HG03280 (cell line): ENCODE data around the gene FCGR3B.
"Not testable (repeated sequence)": the region's sequence is repeated elsewhere in the genome, so short reads cannot be mapped to it uniquely, and the experiment has no call there.

ENCODE experiments used
- ATAC-seq: cut with Tn5 transposase; IDR thresholded peaks from one replicate; pipeline ENCODE4 v1.9.1; 2021; ENCODE audit warnings: mild to moderate bottlenecking, moderate library complexity; ENCODE audit not compliant: unreplicated experiment

Gene FCGR3B

DNA sequence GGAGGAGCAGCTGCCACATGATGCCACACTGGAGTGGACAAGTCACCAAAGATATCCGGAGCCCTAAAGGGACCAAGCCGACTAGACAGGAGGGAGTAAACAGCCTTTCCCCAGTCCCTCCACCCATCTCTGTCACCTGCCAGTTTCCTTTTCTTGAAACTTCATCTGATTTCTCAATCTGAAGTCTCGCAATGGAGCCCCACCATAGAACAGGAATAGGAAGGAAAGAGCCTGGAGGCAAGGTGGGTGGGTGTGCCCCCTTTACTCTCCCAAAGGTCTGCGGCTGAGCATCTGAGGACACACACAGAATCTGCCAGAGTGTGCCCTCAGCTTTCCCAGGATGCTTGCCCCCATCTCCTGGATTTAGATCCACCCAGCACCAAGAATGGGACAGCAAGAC, at the start of gene FCGR3B:
Gene FCGR3B, minus strand, starts transcription at position 101 of the 400 bp plus-strand sequence. Its CDS starts 82 bp downstream, at position 19.
- ATAC-seq, result no peak

DNA sequence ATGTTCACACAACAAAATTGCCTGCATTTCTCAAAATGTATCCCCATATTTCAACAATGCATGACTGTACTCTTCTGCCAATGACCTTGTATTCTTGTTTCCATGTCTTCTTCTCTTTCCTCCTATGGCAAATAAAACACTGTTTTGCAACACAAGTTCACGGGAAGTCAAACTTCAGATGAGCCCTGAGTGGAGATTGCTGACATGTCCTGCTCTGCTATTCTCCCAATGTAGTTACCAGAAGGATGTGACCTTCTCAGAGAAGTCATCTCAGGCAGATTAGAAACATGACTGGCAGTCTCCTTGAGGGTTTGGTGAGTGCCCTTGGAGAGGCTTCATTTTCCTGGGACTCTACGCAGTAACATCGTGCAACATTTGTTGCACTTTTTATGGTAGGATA, 47.5 kb upstream of the FCGR3B start:
- ATAC-seq, result no peak

DNA sequence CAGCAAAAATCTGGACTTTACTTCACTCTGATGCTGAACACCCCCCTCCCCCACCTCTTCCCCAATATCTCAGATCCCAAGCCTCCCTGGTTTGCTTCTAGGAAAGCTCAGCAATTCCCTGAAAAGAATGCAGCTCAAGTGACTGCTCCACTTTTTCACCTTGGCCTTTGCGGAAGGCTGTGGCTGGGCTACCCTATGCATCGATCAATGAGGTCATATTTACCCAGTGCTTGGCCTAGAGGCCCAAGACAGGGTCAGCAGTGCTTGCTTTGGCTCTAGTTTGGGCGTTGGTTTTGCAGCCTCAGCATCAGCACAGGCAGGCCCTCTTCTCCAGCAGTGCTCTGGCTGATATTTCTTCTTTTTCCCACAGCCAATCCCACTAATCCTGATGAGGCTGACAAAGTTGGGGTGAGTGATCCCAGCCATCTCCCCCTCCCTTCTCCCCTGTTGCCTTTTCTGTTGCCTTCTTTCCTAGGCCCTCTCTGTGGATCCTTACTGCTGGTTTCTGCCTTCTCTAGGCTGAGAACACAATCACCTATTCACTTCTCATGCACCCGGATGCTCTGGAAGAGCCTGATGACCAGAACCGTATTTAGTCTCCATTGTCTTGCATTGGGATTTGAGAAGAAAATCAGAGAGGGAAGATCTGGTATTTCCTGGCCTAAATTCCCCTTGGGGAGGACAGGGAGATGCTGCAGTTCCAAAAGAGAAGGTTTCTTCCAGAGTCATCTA, 46.1 kb upstream of the FCGR3B start:
- ATAC-seq, result no peak

DNA sequence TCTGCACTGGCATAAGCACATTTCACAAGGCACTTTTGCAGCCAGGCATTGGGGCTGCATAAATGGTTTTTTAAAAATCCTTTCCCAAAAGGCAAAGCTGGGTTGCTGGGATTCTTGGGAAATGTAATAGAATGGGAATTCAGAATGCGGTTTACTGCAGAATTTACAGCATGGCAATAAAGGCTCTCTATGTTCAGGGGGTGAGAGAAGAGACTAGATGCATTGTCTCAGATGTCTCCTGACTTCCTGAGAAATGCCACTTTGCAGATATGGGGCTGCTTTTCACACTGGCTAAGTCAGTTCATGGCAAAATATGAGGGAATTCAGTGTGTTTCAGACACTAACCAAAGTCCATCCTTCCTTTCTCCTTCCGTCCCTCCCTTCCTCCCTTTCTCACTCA, 45.5 kb upstream of the FCGR3B start:
- ATAC-seq, result no peak

DNA sequence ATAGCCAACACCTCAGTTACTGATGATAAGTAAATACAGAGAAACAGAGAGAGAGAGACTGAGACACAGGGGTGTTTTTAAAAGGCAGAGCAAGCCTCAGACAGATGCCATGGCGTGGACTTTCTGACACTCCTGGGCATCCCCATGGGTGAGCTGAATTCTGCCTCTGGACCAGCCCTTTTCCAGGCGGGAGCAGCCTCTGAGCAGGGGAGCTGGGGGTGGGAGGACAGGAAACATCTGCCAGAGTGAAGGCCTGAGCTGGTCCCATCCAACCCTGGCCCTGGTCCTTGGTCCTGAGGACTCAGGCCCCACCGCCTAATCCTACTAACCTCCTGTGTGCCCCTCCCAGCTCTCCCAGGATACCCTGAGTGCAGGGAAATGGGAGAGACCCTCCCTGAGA, 43.9 kb upstream of the FCGR3B start:
- ATAC-seq, result not testable (repeated sequence)

DNA sequence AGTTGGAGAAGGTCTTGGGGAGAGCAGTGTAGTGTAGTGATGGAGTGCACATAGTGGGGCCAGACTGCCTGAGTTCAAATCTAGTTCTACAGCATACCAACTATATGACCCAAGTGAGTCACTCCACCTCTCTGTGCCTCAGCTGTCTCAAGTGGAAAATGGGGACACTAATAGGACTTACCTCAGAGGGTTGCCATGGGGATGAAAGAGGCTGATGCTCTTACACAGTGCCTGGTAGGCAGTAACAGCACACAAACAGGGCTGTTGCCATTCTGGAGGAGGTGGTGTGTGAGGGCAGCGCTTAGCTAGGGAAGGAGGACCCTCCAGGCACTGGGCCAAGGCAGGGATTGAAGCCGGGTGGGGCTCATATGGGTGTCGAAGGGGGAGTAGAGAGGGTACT, 43.5 kb upstream of the FCGR3B start:
- not testable (repeated sequence) for ATAC-seq

DNA sequence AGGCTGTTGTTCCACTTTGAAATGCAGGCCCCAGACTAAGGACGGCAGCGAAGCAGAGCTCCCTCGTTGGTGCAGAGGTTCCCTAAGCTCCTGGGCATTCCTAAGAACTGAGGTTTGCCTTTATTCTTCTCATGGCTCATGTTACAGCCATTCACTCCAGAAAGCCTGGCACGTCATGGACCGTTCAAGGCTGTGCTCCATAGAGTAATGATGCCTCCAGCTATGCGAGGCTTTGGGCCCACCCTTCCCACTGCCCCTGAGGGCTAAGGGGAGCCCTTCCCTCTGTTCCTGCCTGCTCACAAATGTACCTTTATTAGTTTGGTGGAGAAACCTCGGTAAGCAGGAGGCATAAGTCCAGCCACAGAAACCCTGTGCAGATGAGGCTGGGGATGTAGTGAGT, 42.5 kb upstream of the FCGR3B start:
- not testable (repeated sequence) for ATAC-seq

DNA sequence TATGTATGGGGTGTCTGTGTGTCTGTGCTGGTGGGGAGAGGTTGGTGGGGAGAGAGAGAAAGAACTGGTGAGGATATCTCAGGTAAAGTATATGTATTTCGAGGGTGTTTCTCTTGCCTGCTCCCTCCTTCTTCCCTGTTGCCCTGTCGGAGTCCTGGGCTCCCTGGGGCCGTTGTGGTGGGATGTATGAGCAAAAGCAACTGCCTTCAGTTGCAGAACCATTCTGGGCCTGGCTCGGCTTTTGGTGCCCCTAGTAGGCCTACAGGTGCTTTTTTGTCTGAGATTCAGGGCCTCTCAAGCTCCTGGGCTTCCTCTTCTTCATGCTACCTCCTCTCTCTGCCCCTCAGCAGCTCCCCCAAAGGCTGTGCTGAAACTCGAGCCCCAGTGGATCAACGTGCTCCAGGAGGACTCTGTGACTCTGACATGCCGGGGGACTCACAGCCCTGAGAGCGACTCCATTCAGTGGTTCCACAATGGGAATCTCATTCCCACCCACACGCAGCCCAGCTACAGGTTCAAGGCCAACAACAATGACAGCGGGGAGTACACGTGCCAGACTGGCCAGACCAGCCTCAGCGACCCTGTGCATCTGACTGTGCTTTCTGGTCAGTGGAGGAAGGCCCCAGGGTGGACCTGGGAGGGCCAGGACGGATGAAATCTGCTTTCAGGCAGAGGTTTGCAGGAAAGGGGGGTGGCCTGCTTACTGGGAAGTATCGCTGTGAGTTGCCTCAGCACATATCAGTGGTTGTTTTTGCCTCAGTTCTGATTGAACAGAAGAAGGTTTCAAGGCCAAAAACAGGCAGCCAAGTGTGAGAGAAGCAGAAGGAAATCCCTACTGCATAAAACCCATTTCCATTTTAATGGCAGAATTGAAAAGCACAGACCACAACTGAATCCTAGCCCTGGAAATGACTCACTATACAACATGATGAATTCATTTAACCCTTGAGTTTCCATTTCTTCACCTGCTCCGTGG, 40.4 kb upstream of the FCGR3B start:
- ATAC-seq, result not testable (repeated sequence)

DNA sequence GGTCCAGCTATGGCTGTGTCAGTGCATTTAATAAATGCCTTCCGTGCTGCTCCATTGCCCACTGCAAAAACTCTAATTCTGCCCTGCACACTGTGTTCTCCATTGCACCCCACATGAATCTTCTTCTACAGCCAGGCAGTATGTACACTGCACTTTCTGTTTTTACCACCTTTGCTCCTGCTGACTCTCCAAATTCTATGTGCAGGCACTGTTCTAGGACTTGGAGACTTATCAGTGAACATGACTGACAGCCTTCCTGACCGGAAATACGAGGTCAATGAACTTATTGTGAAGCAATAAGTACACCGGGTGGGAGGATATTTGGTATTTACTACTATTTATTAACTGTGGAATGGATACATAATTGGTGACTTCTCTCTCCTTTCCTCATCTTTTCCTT, 33.7 kb upstream of the FCGR3B start:
- not testable (repeated sequence) for ATAC-seq

DNA sequence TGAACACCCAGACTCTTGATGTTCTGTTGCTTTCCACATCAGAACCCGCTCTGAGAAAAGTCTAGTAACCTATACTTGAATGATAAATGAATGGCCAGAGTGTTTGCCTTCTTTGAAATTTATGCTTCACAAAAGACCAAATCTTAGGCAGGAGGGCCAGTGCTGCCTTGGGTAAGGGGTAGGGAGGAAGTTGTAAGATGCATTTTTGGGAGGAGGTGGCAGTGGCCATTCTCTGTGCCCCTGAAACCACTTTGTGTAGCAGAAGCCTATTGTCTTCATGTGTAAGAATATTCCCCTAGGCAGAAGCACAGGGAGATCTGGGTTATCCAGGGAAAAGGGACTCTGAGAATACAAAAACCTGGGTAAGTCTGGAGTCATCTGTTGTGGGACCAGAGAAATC, 32.6 kb upstream of the FCGR3B start:
- not testable (repeated sequence) for ATAC-seq

DNA sequence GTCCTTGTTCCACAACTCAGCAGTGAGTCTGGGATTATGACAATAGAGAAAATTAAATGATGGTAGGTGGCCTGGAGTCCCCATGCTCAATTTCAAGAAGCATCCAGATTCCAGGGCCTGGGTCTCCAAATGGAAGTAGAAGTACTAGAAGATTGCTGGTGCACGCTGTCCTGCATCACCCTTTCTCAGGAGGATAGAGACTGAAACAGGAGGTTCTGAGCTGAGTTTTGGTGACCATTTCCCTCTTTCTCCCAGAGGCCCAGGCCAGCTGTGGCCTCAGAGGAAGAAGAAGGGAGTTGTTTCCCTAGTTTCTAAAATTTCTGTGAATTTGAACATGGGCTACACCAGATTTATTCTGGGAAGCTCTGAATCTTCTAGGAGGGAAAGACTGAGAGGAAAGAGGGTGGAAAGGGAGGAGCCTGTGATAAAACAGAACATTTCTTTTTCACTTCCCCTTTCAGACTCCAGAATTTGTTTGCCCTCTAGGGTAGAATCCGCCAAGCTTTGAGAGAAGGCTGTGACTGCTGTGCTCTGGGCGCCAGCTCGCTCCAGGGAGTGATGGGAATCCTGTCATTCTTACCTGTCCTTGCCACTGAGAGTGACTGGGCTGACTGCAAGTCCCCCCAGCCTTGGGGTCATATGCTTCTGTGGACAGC, 31.8 kb upstream of the FCGR3B start, which contains the start of gene FCGR2B:
Gene FCGR2B, plus strand, starts transcription at position 460 of the 656 bp plus-strand sequence. Its CDS starts 99 bp downstream, at position 559.
- peak; percentile 81 for ATAC-seq

DNA sequence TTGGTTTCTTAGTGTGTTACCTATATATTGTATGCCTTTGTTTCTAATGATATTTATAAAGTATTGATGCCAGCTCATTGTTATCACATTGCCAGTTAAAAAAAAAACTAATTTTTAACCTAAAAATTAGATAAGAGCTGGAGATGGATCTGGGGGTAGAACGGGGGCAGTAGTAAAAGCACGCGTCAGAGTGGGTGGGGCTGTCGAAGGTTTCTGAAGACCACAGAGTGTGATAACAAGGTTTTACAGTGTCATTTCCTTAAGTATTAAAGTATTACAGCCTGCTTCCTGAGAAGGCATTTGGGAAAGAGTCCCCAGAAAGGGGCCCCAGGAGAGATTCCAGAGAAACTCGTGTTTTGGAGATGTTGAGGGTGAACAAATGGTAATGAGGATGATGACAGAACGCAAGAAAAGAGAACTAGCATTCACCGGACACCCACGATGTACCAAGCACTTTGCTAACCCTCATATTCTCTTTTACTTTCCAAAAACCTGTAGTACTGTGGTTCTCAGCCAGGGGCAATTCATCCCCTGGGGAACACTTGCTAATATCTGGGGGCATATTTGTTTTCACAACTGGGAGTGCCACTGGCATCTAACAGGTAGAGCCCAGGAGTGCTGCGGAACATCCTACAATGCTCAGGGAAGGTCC, 30.8 kb upstream of the FCGR3B start:
- not testable (repeated sequence) for ATAC-seq

DNA sequence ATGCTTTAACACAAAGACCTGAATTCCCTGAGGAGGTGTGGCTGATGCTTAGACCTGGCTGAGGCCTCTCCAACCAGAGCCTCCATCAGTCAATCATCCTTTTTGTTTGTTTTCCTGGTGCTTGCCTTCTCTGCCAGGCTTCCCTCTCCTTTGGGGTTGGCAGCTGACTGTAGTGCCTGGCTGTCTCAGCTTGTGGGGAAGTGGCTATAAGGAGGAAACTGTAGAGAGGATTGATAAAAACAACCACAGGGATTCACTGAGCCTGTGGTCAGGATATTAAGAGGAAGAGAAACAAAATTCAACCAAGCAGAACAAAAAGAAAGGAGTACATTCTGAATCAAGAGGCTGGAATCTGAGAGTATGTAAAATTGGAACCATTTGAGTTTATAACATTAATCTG, 27.5 kb upstream of the FCGR3B start:
- ATAC-seq, result not testable (repeated sequence)

DNA sequence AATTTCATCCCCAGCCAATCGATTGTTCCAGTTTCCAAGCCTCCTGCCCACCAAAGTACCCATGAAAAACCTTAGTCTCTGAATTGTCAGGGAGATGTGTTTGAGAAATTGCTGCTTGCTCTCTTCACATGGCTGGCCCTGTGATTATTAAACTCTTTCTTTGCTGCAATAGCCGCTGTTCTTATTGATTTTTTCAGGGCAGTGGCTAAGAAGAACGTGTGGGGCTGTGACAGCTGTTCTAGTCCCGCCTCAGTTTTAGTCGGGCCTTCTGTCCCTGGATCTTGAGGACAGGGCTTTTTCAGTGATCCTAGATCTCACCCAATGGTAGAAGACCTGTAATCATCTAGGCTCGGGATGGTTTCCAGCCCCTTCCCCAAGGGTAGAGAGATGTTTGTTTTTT, 23.0 kb upstream of the FCGR3B start:
- not testable (repeated sequence) for ATAC-seq

DNA sequence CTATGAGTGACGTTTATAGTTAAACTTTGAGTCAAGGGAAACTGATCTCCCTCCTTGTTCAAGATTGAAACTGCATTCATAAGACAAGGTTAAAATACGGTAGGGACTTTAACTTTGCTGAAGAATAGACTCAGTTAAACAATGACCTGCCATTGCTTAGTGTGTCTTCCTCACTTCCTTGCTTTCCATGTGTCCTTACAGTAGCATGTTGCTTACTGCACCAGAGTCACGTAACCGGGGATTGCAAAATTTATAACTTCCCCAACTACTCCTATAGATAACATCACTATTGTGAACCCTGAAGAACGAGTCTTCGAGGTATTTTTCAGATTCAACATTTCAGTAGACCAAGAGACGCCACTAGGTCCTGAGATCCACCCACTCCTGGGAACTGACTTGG, 22.6 kb upstream of the FCGR3B start:
- not testable (repeated sequence) for ATAC-seq

DNA sequence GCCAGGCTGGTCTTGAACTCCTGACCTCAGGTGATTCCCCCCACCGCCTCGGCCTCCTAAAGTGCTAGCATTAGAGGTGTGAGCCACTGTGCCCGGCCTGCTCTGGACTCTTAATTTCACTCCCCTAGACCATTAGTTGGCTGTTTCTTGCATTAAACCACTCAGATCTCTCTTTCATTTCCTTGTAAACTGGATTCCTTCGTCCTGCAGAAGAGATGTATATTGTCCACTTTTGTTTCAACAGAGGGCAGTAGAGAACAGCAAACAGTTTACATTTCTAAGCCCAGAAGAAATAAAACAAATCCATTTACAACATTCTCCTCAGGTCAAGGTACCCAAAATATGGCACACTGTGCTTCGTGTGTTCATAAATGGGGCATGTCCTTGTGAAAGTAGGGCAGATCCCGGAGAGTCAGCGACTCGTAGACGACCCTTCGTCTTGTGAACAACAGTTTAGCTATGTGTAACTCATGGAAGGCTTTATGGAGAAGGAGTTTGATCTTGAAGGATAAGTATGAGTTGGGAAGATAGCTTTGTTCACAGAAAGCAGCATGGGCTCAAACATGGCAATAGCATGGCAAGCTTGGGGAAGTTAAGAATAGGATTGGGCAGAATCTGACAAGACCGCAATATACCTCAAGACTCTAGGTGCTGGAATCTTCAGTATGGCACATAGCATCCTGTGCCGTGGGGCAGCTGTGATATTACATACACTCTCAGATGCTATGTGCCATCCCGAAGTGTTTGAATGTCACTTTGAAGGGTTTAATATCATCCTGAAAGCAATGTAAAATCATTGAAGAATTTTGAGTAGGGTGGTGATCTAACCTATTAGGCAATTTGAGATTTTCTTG, 16.8 kb upstream of the FCGR3B start:
- not testable (repeated sequence) for ATAC-seq

DNA sequence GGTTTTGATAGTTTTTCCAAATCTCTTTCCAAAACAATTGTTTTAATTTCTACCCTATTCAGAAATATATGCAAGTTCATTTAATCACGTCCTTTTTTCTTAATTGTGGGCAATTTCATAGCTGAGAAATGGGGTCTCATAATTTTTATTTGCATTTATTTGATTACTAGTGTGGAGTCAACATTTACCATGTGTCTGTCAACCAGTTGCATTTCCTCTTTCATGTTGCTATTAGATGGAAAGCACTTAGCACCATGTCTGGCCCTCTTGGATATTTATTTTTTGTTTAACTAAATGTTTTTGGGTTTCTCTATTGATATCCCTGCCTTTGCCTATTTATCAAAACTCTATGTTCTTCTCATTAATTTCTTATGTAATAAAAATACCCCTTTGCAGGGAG, 13.9 kb upstream of the FCGR3B start:
- ATAC-seq, result not testable (repeated sequence)

DNA sequence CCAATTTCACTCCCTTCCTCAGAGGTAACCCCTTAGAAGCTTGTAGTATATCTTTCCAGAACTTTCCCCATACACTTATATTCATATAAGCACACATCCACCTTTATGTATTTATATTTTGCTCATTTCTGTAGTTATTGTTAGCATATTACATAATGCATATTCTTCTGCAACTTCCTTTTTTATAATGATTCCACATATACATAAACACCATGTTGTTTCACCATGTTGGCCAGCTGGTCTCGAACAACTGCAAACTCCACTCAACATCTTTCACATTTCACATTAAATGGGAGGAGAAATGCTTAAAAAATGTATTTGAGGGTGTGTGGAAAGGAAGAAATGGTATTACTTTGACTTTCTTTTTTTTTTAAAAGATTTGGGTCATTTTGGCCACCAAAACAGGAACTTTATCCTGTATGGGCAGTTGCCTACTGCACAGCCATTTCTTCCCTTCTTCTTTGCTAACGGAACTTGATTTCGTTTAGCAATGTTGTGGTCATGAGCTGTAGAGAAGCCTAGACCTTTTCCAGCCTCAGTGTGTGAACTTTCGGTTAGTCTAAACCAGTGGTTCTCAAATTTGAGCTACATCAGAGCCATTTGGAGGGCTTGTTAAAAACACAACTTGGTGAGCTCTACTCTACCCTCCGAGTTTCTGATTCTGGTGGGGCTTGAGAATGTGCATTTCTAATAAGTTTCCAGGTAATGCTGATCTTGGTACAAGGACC, 12.7 kb upstream of the FCGR3B start:
- ATAC-seq, result not testable (repeated sequence)

DNA sequence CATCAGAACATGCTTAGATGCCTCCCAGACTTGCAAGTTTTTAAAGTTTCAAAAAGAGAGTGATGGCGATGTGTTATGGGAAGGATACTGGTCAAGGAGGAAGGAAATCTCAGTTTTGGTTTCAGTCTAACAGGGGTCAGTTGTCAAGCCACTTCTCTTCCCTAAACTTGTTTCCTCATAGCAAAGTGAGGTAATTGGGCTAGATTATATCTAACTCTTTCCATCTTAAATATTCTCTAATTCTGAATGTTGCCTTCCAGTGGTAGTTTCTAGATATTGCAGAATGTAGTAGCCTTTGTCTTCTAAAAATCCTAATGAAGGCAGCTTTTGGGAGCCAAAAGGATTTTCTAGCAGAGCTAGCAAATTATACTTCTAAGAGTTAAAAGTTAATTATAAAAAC, 11.7 kb upstream of the FCGR3B start:
- ATAC-seq, result not testable (repeated sequence)
